Activated naive CD4-positive, alpha-beta T cell treated with anti-CD3 and anti-CD28 coated beads for 36 hours (primary cell): Measurements from ENCODE around the gene EXD2. TPM values are rescaled to one million over a fixed set of nuclear protein-coding genes. Genes with fewer than 3 reads are reported as not detected.
A peak's percentile ranks its signal among the peaks of the same experiment; 100 is the strongest.

Experiments used
- CTCF ChIA-PET: fragments of 350-600 bp; sonication (Branson Sonifier 250); formaldehyde crosslinking; loops from one replicate; lab custom pipeline; 2021; ENCODE audit warnings: antibody characterized with exemption; lab: Charles Lee
- DNase-seq: peaks from one replicate; pipeline ENCODE4 v3.0.0-alpha.2; 2020
- H3K27ac Mint-ChIP-seq: one replicate; pipeline ENCODE4 v1.8.0; 2021; ENCODE audit warnings: mild to moderate bottlenecking, mixed read lengths
- H3K27me3 Mint-ChIP-seq: one replicate; pipeline ENCODE4 v1.8.0; 2021; ENCODE audit warnings: low read depth, mixed read lengths
- H3K36me3 Mint-ChIP-seq: one replicate; pipeline ENCODE4 v1.8.0; 2021; ENCODE audit warnings: low read depth, mixed read lengths
- H3K4me1 Mint-ChIP-seq: one replicate; pipeline ENCODE4 v1.8.0; 2021; ENCODE audit warnings: low read depth, mixed read lengths
- H3K4me3 Mint-ChIP-seq: one replicate; pipeline ENCODE4 v1.8.0; 2021; ENCODE audit warnings: mild to moderate bottlenecking, moderate library complexity, mixed read lengths
- H3K9me3 Mint-ChIP-seq: one replicate; pipeline ENCODE4 v1.8.0; 2021; ENCODE audit warnings: mixed read lengths
- intact Hi-C: fragments of 100-400 bp; cut with micrococcal nuclease; formaldehyde crosslinking; loops from one replicate; pipeline ENCODE4 v1.15.1; 2023
- total RNA-seq, 2 experiments: library from RNA; stranded (reverse); gene quantifications; one replicate each; pipeline ENCODE4 v1.2.3, GENCODE V29; 2021

The EXD2 gene
- total RNA-seq, 2 experiments from 2014 or later: 11.8 to 12.7 TPM

GRCh38 chr14:69260190-69260860 lies 69.0 kb downstream of the EXD2 start:
- Mint-ChIP-seq H3K27me3 (peaks cover 51% of the 10 kb centered on the region), H3K4me1 (peaks cover 6% of the 10 kb centered on the region), H3K27ac (no peak overlapping the region), H3K4me3 (peak overlapping the region; percentile 54), H3K36me3 (no peaks in the 10 kb centered on the region), H3K9me3 (no peaks in the 10 kb centered on the region)
- intact Hi-C loops: loop anchor here (2.0 kb wide), 1 partner anchor 138 kb away; the partner anchor contains the start of genes ERH and SLC39A9
- CTCF ChIA-PET: interaction anchor here (1.1 to 1.9 kb wide), 3 partner anchors 57 to 204 kb away, joined by 3 to 5 read pairs (median 3); no protein-coding TSS in a partner anchor
- DNase-seq: peak; percentile 22

GRCh38 chr14:69260861-69261564 lies 69.7 kb downstream of the EXD2 start:
- H3K4me1 Mint-ChIP-seq: peaks cover 6% of the 10 kb centered on the region
- DNase-seq: peak; percentile 60
- CTCF ChIA-PET: interaction anchor here (0.5 to 1.9 kb wide), 6 partner anchors 12 to 1140 kb away, joined by 3 to 7 read pairs (median 3); no protein-coding TSS in a partner anchor
- no peaks in the 10 kb centered on the region for H3K36me3 Mint-ChIP-seq
- H3K9me3 Mint-ChIP-seq: no peaks in the 10 kb centered on the region
- H3K27me3 Mint-ChIP-seq: peaks cover 51% of the 10 kb centered on the region
- H3K27ac Mint-ChIP-seq: no peak overlapping the region
- intact Hi-C loops: loop anchor here (1.0 to 2.0 kb wide), 3 partner anchors 138 to 313 kb away; partner anchors contain the start of genes CCDC177, ERH and SLC39A9
- peak overlapping the region; percentile 63 for H3K4me3 Mint-ChIP-seq

GRCh38 chr14:69261761-69262331 lies 70.5 kb downstream of the EXD2 start:
- CTCF ChIA-PET: interaction anchor here (0.5 to 0.8 kb wide), 4 partner anchors 95 to 1139 kb away, joined by 3 to 7 read pairs (median 3); no protein-coding TSS in a partner anchor
- peaks cover 47% of the 10 kb centered on the region for H3K27me3 Mint-ChIP-seq
- no peak for DNase-seq
- intact Hi-C loops: loop anchor here (1.0 to 2.0 kb wide), 3 partner anchors 137 to 312 kb away; partner anchors contain the start of genes CCDC177, ERH and SLC39A9
- no peaks in the 10 kb centered on the region for H3K36me3 Mint-ChIP-seq
- H3K4me1 Mint-ChIP-seq: peaks cover 6% of the 10 kb centered on the region
- H3K9me3 Mint-ChIP-seq: no peaks in the 10 kb centered on the region
- H3K27ac Mint-ChIP-seq: no peak overlapping the region
- H3K4me3 Mint-ChIP-seq: no peak overlapping the region

GRCh38 chr14:69262516-69262915 lies 71.2 kb downstream of the EXD2 start:
- H3K4me3 Mint-ChIP-seq: no peak overlapping the region
- no peaks in the 10 kb centered on the region for H3K36me3 Mint-ChIP-seq
- intact Hi-C loops: no loop called here
- peaks cover 43% of the 10 kb centered on the region for H3K27me3 Mint-ChIP-seq
- CTCF ChIA-PET: interaction anchor here (0.6 to 0.7 kb wide), 2 partner anchors 198 to 261 kb away, joined by 3 read pairs; no protein-coding TSS in a partner anchor
- no peak overlapping the region for H3K27ac Mint-ChIP-seq
- DNase-seq: no peak
- peaks cover 6% of the 10 kb centered on the region for H3K4me1 Mint-ChIP-seq
- H3K9me3 Mint-ChIP-seq: no peaks in the 10 kb centered on the region

GRCh38 chr14:69263364-69263763 lies 72.1 kb downstream of the EXD2 start:
- Mint-ChIP-seq H3K27me3 (peaks cover 38% of the 10 kb centered on the region), H3K36me3 (no peaks in the 10 kb centered on the region), H3K4me1 (peaks cover 6% of the 10 kb centered on the region), H3K27ac (no peak overlapping the region), H3K4me3 (no peak overlapping the region), H3K9me3 (no peaks in the 10 kb centered on the region)
- intact Hi-C loops: no loop called here
- no peak for DNase-seq
- CTCF ChIA-PET: no interaction called here

GRCh38 chr14:69263771-69264170 lies 72.5 kb downstream of the EXD2 start:
- intact Hi-C loops: no loop called here
- Mint-ChIP-seq H3K4me3 (no peak overlapping the region), H3K27ac (no peak overlapping the region), H3K4me1 (peaks cover 6% of the 10 kb centered on the region), H3K9me3 (no peaks in the 10 kb centered on the region), H3K27me3 (peaks cover 34% of the 10 kb centered on the region), H3K36me3 (no peaks in the 10 kb centered on the region)
- no peak for DNase-seq
- CTCF ChIA-PET: no interaction called here

GRCh38 chr14:69266572-69267345 lies 75.5 kb downstream of the EXD2 start:
- CTCF ChIA-PET: no interaction called here
- Mint-ChIP-seq H3K4me3 (no peak overlapping the region), H3K4me1 (no peaks in the 10 kb centered on the region), H3K27me3 (peaks cover 18% of the 10 kb centered on the region), H3K9me3 (no peaks in the 10 kb centered on the region), H3K36me3 (no peaks in the 10 kb centered on the region), H3K27ac (no peak overlapping the region)
- intact Hi-C loops: no loop called here
- no peak for DNase-seq

GRCh38 chr14:69267492-69267891 lies 76.2 kb downstream of the EXD2 start:
- peaks cover 11% of the 10 kb centered on the region for H3K27me3 Mint-ChIP-seq
- DNase-seq: no peak
- H3K27ac Mint-ChIP-seq: no peak overlapping the region

GRCh38 chr14:69268223-69268622 lies 76.9 kb downstream of the EXD2 start:
- Mint-ChIP-seq H3K27ac (no peak overlapping the region), H3K4me1 (no peaks in the 10 kb centered on the region), H3K36me3 (no peaks in the 10 kb centered on the region), H3K9me3 (no peaks in the 10 kb centered on the region), H3K4me3 (no peak overlapping the region), H3K27me3 (peaks cover 7% of the 10 kb centered on the region)
- intact Hi-C loops: no loop called here
- no peak for DNase-seq
- CTCF ChIA-PET: interaction anchor here (1.0 kb wide), 1 partner anchor 192 kb away, joined by 3 read pairs; no protein-coding TSS in a partner anchor

More at GRCh38 chr14:69267492-69267891, 76.2 kb downstream of the EXD2 start:
- intact Hi-C loops: no loop called here
- Mint-ChIP-seq H3K9me3 (no peaks in the 10 kb centered on the region), H3K4me3 (no peak overlapping the region), H3K36me3 (no peaks in the 10 kb centered on the region), H3K4me1 (no peaks in the 10 kb centered on the region)
- CTCF ChIA-PET: interaction anchor here (1.0 kb wide), 1 partner anchor 193 kb away, joined by 3 read pairs; no protein-coding TSS in a partner anchor

- CTCF ChIA-PET: no interaction called here
- H3K4me3 Mint-ChIP-seq: no peak overlapping the region
- H3K4me1 Mint-ChIP-seq: no peaks in the 10 kb centered on the region
- H3K27me3 Mint-ChIP-seq: peaks cover 4% of the 10 kb centered on the region
- DNase-seq: no peak
- no peaks in the 10 kb centered on the region for H3K9me3 Mint-ChIP-seq
- H3K27ac Mint-ChIP-seq: no peak overlapping the region
- intact Hi-C loops: no loop called here
- H3K36me3 Mint-ChIP-seq: no peaks in the 10 kb centered on the region
Observed at GRCh38 chr14:69268763-69269162, 77.5 kb downstream of the EXD2 start.

- Mint-ChIP-seq H3K4me1 (no peaks in the 10 kb centered on the region), H3K36me3 (no peaks in the 10 kb centered on the region), H3K9me3 (no peaks in the 10 kb centered on the region), H3K27me3 (no peaks in the 10 kb centered on the region), H3K4me3 (no peak overlapping the region), H3K27ac (no peak overlapping the region)
- no peak for DNase-seq
- CTCF ChIA-PET: no interaction called here
- intact Hi-C loops: no loop called here
Observed at GRCh38 chr14:69269381-69269780, 78.1 kb downstream of the EXD2 start.
